NB4 (cell line): Measurements from ENCODE around the gene EXOC7.

Experiments
- MYC ChIP-seq: IDR thresholded peaks from 2 replicates; pipeline ENCODE4 v1.6.1; 2011; ENCODE audit warnings: low read depth, low read length
- POLR2A ChIP-seq: IDR thresholded peaks from 2 replicates; pipeline ENCODE4 v1.6.1; 2011; ENCODE audit warnings: mild to moderate bottlenecking; ENCODE audit not compliant: insufficient read length; ENCODE audit errors: extremely low read depth
- TF ChIP-seq, protein P1 (sequence below): IDR thresholded peaks from one replicate; pipeline ENCODE4 v1.5.1; 2012; ENCODE audit warnings: low read depth, low read length

DNA sequence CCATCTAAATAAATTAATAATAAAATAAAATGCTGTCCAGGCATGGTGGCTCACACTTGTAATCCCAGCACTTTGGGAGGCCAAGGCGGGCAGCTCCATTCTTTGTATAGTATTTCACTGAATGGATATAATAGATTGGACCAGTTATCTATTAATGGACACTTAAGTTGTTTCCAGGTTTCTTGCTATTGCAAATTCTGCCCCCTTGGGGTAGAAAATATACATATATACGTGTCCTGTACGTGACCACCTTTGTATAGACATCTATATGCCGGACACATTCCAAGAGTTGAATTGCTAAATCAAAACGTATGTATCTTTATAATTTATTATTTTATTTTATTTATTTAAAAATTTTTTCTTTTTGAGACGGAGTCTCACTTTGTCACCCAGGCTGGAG is 3.9 kb upstream of the EXOC7 start:
- TF ChIP-seq, protein P1, sequence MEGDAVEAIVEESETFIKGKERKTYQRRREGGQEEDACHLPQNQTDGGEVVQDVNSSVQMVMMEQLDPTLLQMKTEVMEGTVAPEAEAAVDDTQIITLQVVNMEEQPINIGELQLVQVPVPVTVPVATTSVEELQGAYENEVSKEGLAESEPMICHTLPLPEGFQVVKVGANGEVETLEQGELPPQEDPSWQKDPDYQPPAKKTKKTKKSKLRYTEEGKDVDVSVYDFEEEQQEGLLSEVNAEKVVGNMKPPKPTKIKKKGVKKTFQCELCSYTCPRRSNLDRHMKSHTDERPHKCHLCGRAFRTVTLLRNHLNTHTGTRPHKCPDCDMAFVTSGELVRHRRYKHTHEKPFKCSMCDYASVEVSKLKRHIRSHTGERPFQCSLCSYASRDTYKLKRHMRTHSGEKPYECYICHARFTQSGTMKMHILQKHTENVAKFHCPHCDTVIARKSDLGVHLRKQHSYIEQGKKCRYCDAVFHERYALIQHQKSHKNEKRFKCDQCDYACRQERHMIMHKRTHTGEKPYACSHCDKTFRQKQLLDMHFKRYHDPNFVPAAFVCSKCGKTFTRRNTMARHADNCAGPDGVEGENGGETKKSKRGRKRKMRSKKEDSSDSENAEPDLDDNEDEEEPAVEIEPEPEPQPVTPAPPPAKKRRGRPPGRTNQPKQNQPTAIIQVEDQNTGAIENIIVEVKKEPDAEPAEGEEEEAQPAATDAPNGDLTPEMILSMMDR = peak; percentile 30
- TF ChIP-seq POLR2A (no peak), MYC (no peak)
